GM21786 (cell line): ENCODE results near the gene DEPDC7.
"Not testable (repeated sequence)": the region's sequence is repeated elsewhere in the genome, so short reads cannot be mapped to it uniquely, and the experiment has no call there.

ENCODE experiments used
- ATAC-seq: cut with Tn5 transposase; IDR thresholded peaks from one replicate; pipeline ENCODE4 v1.9.1; 2021; ENCODE audit not compliant: unreplicated experiment

The DEPDC7 gene

DNA sequence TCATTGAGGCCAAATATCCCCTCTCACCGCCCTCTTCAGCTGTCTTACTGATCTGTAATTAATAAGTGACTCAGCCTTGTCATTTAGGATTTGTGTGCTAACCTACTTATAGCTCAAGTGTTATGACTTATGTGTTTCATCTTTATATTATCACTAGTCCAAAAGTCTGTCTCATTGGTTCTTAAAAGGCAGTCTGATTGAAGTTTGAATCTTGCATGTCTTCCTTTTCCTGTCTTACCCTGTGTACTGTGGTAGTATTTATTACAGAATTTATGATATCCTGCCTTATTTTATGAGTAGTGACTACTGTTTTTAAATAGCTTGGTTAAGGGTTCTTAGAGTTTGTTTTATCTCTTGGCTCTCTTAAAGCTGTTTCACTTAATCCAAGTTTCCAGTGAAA is 6.3 kb downstream of the DEPDC7 start:
- ATAC-seq, result no peak

DNA sequence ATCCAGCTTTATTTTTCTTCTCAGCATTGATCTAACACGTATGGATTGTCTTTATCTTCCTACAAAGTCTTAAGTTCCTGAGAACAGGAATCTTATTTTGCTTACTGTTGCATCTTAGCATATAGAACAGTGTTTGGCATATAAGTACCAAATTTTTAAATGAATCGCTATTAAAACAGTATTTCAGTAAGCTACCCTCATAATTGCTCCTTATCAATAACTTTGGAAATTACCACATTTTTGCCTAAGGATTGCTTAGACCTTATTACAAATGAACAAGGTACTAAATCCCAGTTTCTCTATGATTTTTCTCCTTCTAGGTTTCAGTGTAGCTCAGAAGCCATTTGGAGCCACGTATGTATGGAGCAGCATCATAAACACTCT is 9.7 kb downstream of the DEPDC7 start:
- no peak for ATAC-seq

DNA sequence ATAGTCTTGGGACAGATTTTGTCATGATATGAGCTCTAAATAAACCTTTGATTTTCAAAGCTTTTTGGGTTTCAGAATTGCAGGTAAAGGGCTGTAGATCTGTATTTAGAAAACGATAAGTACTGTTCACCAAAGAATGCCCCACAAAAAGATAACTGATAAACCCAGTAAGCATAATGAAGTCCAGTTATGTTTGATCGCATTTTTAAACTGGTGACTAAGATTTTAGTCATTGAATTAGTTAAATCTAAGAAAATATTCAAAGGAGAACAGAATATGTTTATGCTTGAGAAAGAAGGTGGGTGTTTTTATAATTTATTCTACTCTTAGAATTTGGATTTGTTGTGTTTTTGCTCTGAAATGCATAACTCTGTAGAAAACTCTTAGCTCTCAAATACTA is 11.6 kb downstream of the DEPDC7 start:
- no peak for ATAC-seq

DNA sequence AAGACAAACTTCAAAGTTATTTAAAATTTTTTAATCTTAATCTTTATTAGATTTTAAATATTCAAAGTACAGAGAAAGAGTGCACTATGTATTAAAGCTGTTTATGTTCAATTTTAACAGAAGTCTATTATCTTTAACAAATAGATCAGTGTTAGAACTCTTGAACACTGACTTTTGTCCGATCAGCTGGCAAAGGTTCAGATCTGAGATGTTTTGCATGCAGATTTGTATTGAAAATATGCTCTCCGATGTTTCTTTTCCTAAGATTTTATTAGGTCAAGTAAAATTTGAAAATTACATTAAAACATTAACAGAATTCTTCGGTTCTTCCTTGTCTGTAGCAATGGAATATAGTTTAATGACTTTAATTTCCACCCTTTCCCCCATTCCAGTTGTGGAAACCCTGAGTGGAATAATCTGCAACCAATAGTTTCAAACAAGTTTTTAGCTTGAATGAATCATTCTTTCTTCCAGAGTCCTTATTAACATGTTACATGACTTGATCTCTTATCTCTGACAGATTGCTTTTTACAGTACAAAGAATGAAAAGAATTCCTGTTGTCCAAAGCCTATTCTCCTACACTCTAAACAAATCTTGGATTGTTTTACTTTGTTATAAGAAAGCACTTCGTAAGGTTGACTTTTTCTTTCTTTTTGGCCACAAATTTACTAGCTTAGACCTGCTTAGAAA is 12.3 kb downstream of the DEPDC7 start:
- ATAC-seq, result no peak

DNA sequence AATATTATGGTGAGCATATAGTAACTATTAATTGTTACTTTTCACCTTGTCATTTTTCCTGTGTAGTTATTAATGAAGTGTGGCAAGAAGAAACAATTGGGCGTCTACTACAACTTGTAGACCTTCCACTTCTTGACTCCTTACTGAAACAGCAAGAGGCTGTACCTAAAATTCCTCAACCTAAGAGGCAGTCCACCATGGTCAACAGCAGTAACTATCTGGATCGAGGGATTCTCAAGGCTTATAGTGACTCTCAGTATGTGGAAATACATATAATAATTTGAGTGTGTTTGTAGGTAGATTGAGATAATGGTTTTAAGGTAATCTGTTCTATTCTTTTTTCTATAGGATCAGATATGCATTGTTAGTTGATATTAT is 12.8 kb downstream of the DEPDC7 start:
- ATAC-seq, result no peak

DNA sequence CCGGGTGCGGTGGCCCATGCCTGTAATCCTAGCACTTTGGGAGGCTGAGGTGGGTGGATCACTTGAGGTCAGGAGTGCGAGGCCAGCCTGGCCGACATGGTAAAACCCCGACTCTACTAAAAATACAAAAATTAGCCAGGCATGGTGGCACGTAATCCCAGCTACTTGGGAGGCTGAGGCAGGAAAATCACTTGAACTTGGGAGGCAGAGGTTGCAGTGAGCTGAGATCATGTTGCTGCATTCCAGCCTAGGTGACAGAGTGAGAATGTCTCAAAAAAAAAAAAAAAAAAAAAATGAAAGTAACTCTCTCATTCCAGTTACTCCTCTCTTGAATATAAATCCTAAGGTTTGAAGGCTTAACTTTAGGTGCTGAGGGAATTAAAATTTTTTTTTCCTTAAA is 13.5 kb downstream of the DEPDC7 start:
- not testable (repeated sequence) for ATAC-seq

GRCh38 chr11:33033493-33033892 is 17.8 kb downstream of the DEPDC7 start:
- no peak for ATAC-seq

GRCh38 chr11:33035011-33035410 is 19.3 kb downstream of the DEPDC7 start:
- ATAC-seq, result no peak

DNA sequence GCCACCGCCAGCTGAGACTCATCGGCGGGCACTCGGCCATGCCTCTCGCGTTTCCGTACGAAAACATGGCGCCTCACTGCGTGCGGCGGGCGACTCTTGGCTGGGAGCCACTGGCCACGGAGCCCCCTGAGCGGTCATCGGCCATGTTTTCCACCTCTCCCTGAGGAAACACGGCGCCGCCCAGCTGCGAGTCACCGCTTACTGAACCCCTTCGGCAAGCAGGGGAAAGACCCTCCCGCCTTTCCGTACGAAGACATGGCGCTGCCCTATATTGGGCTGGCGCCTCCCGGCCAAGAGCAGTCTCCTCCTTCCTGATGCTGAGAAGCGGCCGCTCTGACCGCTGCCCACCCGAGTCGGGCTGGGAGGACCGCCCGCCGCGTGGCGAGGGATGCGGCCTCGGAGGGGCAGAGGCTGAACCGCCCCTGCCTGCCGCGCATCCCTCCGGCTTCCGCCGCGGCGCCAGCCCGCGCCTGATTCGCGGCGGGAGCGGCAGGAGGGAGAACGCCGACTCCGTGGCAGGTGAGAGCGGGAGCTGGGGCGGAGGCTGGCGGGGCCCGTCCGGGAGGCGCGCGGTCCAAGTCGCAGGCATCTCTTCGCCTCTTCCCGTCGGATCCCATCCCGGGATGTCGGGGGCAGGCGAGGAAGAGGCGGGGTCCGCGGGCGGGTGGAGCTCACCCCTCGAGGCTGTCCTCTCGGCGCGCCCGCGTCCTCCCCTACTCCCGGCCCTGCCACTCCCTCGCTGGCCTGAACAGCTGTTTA is 23.8 kb downstream of the DEPDC7 start, which contains the start of gene TCP11L1:
TSS of gene TCP11L1 (plus strand) at position 299 of the 759 bp plus-strand sequence. CDS start 4,202 bp downstream, outside the sequence.
- ATAC-seq, result peak; percentile 78

GRCh38 chr11:33040033-33040861 is 24.6 kb downstream of the DEPDC7 start:
- ATAC-seq, result peak; percentile 23

- no peak for ATAC-seq
Observed at GRCh38 chr11:33040862-33041453, 25.3 kb downstream of the DEPDC7 start.

GRCh38 chr11:33043221-33043830 is 27.6 kb downstream of the DEPDC7 start:
- no peak for ATAC-seq

DNA sequence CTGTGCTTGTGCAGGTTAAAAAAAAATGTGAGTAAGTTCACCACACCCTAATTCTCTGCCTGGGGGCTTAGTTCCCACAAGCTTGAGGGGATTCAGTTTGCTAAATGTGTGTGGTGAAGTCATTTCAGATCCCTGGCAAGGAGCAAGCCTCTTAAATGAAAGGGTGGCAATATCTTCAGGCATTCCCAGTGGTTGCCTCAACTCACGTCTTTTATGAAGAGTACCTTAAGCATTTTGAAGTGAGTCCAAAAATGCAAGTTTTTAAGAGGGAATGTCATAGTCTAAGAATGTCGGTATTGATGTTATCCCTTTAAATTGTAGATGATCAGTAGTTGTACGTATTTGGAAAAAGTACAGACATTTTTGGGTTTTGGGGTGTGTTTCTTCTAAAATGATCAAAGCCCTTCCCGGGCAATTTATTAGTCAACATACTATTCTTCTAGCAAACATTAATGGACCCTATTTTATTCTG is 28.6 kb downstream of the DEPDC7 start:
- ATAC-seq, result no peak

GRCh38 chr11:33045551-33046255 is 30.0 kb downstream of the DEPDC7 start:
- no peak for ATAC-seq

DNA sequence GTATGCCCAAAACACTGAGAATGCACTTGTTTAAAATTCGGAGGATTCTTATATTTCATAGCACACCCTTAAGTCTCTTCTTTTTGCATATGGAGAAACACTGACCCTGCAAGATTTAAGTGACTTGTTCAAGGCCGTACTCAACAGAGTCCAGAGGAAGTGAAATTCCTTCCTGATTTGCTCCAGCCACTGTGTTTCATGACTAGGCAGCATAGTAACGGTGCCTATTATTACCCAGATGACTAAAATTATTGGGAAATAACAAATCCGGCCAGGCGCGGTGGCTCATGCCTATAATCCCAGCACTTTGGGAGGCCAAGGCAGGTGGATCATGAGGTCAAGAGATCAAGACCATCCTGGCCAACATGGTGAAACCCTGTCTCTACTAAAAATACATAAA is 33.0 kb downstream of the DEPDC7 start:
- not testable (repeated sequence) for ATAC-seq

DNA sequence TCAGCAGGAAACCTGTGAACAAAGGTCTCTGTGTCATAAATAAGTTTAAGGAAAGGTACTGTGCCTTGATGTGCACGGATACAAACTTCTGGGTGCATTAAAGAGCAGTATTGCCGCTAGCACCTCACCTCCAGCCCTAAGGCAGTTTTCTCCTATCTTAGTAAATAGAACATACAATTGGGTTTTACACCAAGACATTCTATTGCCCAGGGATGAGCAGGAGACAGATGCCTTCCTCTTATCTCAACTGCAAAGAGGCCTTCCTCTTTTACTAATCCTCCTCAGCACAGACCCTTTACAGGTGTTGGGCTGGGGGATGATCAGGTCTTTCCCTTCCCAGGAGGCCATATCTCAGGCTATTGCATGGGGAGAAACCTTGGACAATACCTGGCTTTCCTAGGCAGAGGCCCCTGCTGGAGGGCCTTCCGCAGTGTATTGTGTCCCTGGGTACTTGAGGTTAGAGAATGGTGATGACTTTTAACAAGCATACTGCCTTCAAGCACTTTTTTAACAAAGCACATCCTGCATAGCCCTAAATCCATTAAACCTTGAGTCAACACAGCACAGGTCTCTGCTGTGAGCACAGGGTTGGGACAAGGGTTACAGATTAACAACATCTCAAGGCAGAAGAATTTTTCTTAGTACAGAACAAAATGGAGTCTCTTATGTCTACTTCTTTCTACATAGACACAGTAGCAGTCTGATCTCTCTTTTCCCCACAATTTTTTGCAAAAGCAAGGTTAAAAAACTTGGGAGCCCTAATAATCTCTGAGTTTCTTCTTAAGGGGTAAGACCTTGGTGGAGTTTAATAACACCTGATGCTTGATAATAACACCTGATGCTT is 34.1 kb downstream of the DEPDC7 start:
- ATAC-seq, result not testable (repeated sequence)

- ATAC-seq, result no peak
Observed at GRCh38 chr11:33052231-33052630, 36.6 kb downstream of the DEPDC7 start.

- ATAC-seq, result no peak
Observed at GRCh38 chr11:33055375-33055774, 39.7 kb downstream of the DEPDC7 start.

DNA sequence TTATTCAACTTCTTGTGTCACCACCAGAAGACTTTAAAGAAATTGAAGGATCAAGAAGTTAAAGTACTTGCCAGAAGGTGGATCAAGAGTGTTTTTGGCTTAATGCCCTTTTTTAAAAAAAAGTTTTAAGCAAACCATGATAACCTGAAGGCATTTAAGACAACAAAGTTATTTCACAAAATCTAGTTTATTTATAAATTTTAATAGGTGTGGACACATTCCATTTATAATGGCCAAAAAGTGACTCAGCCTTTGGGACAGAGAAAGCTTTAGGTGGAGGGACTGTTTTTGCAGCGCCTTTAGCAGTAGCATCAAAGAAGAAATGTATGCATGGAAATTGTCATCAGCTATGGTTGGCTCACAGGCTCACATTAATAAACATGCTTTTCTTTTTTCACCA is 41.6 kb downstream of the DEPDC7 start:
- no peak for ATAC-seq
